Naive thymus-derived CD4-positive, alpha-beta T cell (primary cell): ENCODE data around the gene ARHGAP23. TPM values are rescaled to one million over a fixed set of nuclear protein-coding genes. Genes with fewer than 3 reads are reported as not detected.
"Not testable (repeated sequence)": the region's sequence is repeated elsewhere in the genome, so short reads cannot be mapped to it uniquely, and the experiment has no call there.

Experiments used
- ATAC-seq: fragments of 150-1000 bp; cut with Tn5 transposase; 2 replicates; pipeline ENCODE4 v1.10.0; 2021; ENCODE audit warnings: mild to moderate bottlenecking, moderate library complexity
- CTCF ChIA-PET: fragments of 350-600 bp; sonication (Branson Sonifier 250); formaldehyde crosslinking; loops from one replicate; lab custom pipeline; 2021; ENCODE audit warnings: antibody characterized with exemption; lab: Charles Lee
- POLR2A ChIA-PET: fragments of 350-600 bp; sonication (Branson Sonifier 250); formaldehyde crosslinking; loops from one replicate; lab custom pipeline; 2021; ENCODE audit warnings: antibody characterized with exemption, inconsistent platforms; lab: Charles Lee
- DNase-seq, 9 donors: peaks; one replicate each; pipeline versions ENCODE4 v3.0.0 to v3.0.0-alpha.2; 2020 to 2022; ENCODE audit warnings: mixed read lengths in 1 of 9
- H3K27ac ChIP-seq: one replicate; pipeline ENCODE4 v1.7.0; 2013; ENCODE audit warnings: mild to moderate bottlenecking, low read depth, low read length, moderate library complexity
- H3K27me3 ChIP-seq, 2 donors: one replicate each; pipeline ENCODE4 v1.7.0; 2013; ENCODE audit warnings: low read length in 2 of 2, mild to moderate bottlenecking in 2 of 2, moderate library complexity in 2 of 2; ENCODE audit not compliant: control insufficient read depth in 2 of 2, insufficient read depth in 2 of 2
- H3K36me3 ChIP-seq, 3 experiments: 1 replicate in 2 of 3; 2 replicates in 1 of 3; pipeline ENCODE4 v1.7.0; 2013; ENCODE audit warnings: low read length in 3 of 3, mild to moderate bottlenecking in 3 of 3, moderate library complexity in 1 of 3; ENCODE audit not compliant: insufficient read depth in 3 of 3, control insufficient read depth in 2 of 3
- H3K4me1 ChIP-seq, 2 donors: one replicate each; pipeline ENCODE4 v1.7.0; 2013; ENCODE audit warnings: low read length in 2 of 2, mild to moderate bottlenecking in 2 of 2, moderate library complexity in 1 of 2; ENCODE audit not compliant: control insufficient read depth in 2 of 2, insufficient read depth in 2 of 2
- H3K4me3 ChIP-seq: 2 replicates; pipeline ENCODE4 v1.7.0; 2013; ENCODE audit warnings: mild to moderate bottlenecking, low read length
- H3K9me3 ChIP-seq, 3 experiments: 1 replicate in 2 of 3; 2 replicates in 1 of 3; pipeline ENCODE4 v1.7.0; 2013; ENCODE audit warnings: low read length in 3 of 3; ENCODE audit not compliant: control insufficient read depth in 2 of 3
- H3K27ac Mint-ChIP-seq, 9 donors: one replicate each; pipeline ENCODE4 v1.8.0; 2020 to 2022; ENCODE audit warnings: mixed read lengths in 9 of 9, mild to moderate bottlenecking in 8 of 9, moderate library complexity in 5 of 9, inconsistent platforms in 2 of 9
- H3K27me3 Mint-ChIP-seq, 5 donors: one replicate each; pipeline ENCODE4 v1.8.0; 2021 to 2022; ENCODE audit warnings: mixed read lengths in 5 of 5, mild to moderate bottlenecking in 1 of 5
- H3K36me3 Mint-ChIP-seq, 5 donors: one replicate each; pipeline ENCODE4 v1.8.0; 2020 to 2022; ENCODE audit warnings: mixed read lengths in 5 of 5, mild to moderate bottlenecking in 3 of 5, inconsistent platforms in 1 of 5
- H3K4me1 Mint-ChIP-seq, 7 donors: one replicate each; pipeline ENCODE4 v1.8.0; 2020 to 2022; ENCODE audit warnings: mixed read lengths in 7 of 7, mild to moderate bottlenecking in 3 of 7, inconsistent platforms in 1 of 7
- H3K4me3 Mint-ChIP-seq, 10 donors: one replicate each; pipeline ENCODE4 v1.8.0; 2020 to 2022; ENCODE audit warnings: mild to moderate bottlenecking in 10 of 10, mixed read lengths in 10 of 10, moderate library complexity in 6 of 10, inconsistent platforms in 2 of 10
- H3K9me3 Mint-ChIP-seq, 11 donors: one replicate each; pipeline ENCODE4 v1.8.0; 2020 to 2022; ENCODE audit warnings: mixed read lengths in 11 of 11, mild to moderate bottlenecking in 4 of 11, inconsistent platforms in 1 of 11, moderate library complexity in 1 of 11
- intact Hi-C, 2 donors: fragments of 100-400 bp; cut with micrococcal nuclease; formaldehyde crosslinking; loops; one replicate each; pipeline ENCODE4 v1.15.1; 2023
- polyA plus RNA-seq, 2 donors: library from polyadenylated mRNA; unstranded; fragments of 300-500 nt; fragmentation: Illumina TruSeq; gene quantifications; one replicate each; pipeline ENCODE4 v1.2.3, GENCODE V29; 2021
- total RNA-seq, 6 experiments: library from RNA in 5 of 6; stranded (reverse) in 5 of 6; gene quantifications; 1 replicate in 5 of 6; 2 replicates in 1 of 6; pipeline ENCODE4 v1.2.3 and lab custom pipeline; 2021 to 2026

The ARHGAP23 gene
- total and polyA plus RNA-seq, 7 experiments from 2014 or later = 0.24 to 1.3 (median 0.34) TPM; not detected in 4

- POLR2A ChIA-PET, H3K4me3 Mint-ChIP-seq, H3K36me3 ChIP-seq, H3K27me3 ChIP-seq, H3K4me1 Mint-ChIP-seq, H3K9me3 ChIP-seq, H3K27ac ChIP-seq, H3K36me3 Mint-ChIP-seq, H3K4me3 ChIP-seq, H3K9me3 Mint-ChIP-seq, H3K4me1 ChIP-seq: not testable (repeated sequence)
- intact Hi-C loops = loop anchor here (1.0 to 2.0 kb wide), 6 partner anchors 48 to 175 kb away; no protein-coding TSS in a partner anchor
- CTCF ChIA-PET = interaction anchor here (0.7 to 1.2 kb wide), 3 partner anchors 66 to 175 kb away, joined by 3 to 4 read pairs (median 4); no protein-coding TSS in a partner anchor
- peak; percentile 75 to 89 (median 86) for DNase-seq
- ATAC-seq = peak; percentile 97
- H3K27me3 Mint-ChIP-seq = peaks cover 0 to 12% (median 0%) of the 10 kb centered on the region in 5 donors
- peak overlapping the region in 2 of 9 donors; percentile 18 to 36 for H3K27ac Mint-ChIP-seq
Measured at GRCh38 chr17:38492067-38493040, 64.1 kb downstream of the ARHGAP23 start.

- H3K9me3 Mint-ChIP-seq = peaks cover 0 to 11% (median 2%) of the 10 kb centered on the region in 11 donors
- H3K4me1 Mint-ChIP-seq, intact Hi-C loops, H3K4me1 ChIP-seq, H3K4me3 Mint-ChIP-seq, POLR2A ChIA-PET, DNase-seq, H3K27ac Mint-ChIP-seq, ATAC-seq, H3K27me3 ChIP-seq, H3K9me3 ChIP-seq, H3K4me3 ChIP-seq, H3K36me3 ChIP-seq, H3K27ac ChIP-seq, H3K36me3 Mint-ChIP-seq: not testable (repeated sequence)
- peaks cover 0 to 12% (median 0%) of the 10 kb centered on the region in 5 donors for H3K27me3 Mint-ChIP-seq
- CTCF ChIA-PET = interaction anchor here (1.2 kb wide), 1 partner anchor 70 kb away, joined by 3 read pairs; no protein-coding TSS in a partner anchor
Measured at GRCh38 chr17:38494152-38494551, 65.9 kb downstream of the ARHGAP23 start.

GRCh38 chr17:38497656-38498055 is 69.4 kb downstream of the ARHGAP23 start:
- DNase-seq, intact Hi-C loops, H3K27me3 ChIP-seq, H3K27me3 Mint-ChIP-seq, POLR2A ChIA-PET, CTCF ChIA-PET, H3K27ac ChIP-seq, H3K4me3 Mint-ChIP-seq, H3K36me3 Mint-ChIP-seq, H3K9me3 ChIP-seq, H3K4me3 ChIP-seq, ATAC-seq, H3K4me1 Mint-ChIP-seq, H3K36me3 ChIP-seq, H3K4me1 ChIP-seq, H3K27ac Mint-ChIP-seq: not testable (repeated sequence)
- peaks cover 0 to 11% (median 2%) of the 10 kb centered on the region in 11 donors for H3K9me3 Mint-ChIP-seq

GRCh38 chr17:38498353-38498752 is 70.1 kb downstream of the ARHGAP23 start:
- ATAC-seq (no peak), DNase-seq (no peak)
- Histone ChIP-seq H3K4me1 (no peaks in the 10 kb centered on the region), H3K27me3 (no peaks in the 10 kb centered on the region), H3K4me3 (no peak overlapping the region), H3K27ac (no peak overlapping the region), H3K9me3 (no peaks in the 10 kb centered on the region), H3K36me3 (no peaks in the 10 kb centered on the region)
- Mint-ChIP-seq H3K27ac (no peak overlapping the region), H3K4me3 (no peak overlapping the region), H3K36me3 (peaks cover 0 to 5% (median 0%) of the 10 kb centered on the region in 5 donors), H3K27me3 (peaks cover 0 to 7% (median 2%) of the 10 kb centered on the region in 5 donors), H3K9me3 (peaks cover 0 to 11% (median 2%) of the 10 kb centered on the region in 11 donors), H3K4me1 (peaks cover 0 to 1% (median 0%) of the 10 kb centered on the region in 7 donors)
- ChIA-PET POLR2A (no interaction called here), CTCF (no interaction called here)
- intact Hi-C loops = no loop called here

GRCh38 chr17:38499230-38499629 is 71.0 kb downstream of the ARHGAP23 start:
- H3K27me3 Mint-ChIP-seq, POLR2A ChIA-PET, H3K4me3 ChIP-seq, DNase-seq, H3K27ac Mint-ChIP-seq, CTCF ChIA-PET, H3K4me1 Mint-ChIP-seq, intact Hi-C loops, H3K27me3 ChIP-seq, H3K27ac ChIP-seq, H3K36me3 Mint-ChIP-seq, ATAC-seq, H3K4me1 ChIP-seq, H3K9me3 ChIP-seq, H3K4me3 Mint-ChIP-seq, H3K36me3 ChIP-seq: not testable (repeated sequence)
- peaks cover 0 to 11% (median 2%) of the 10 kb centered on the region in 11 donors for H3K9me3 Mint-ChIP-seq

DNA sequence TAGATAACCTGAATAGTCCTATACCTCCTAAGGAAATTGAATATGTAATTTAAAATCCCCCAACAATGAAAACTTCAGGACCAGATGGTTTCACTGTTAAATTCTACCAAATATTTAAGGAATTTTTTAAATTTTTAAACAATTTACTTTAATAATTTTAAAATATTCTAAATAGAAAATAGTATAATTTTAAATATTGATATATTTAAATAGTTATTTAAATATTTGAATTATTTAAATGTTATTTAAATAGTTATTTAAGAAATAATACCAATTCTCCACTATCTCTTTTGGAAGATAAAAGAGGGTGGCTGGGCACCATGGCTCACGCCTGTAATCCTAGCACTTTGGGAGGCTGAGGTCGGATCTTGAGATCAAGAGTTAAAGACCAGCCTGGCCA is 73.5 kb downstream of the ARHGAP23 start:
- H3K27ac Mint-ChIP-seq, H3K4me3 Mint-ChIP-seq, H3K9me3 ChIP-seq, H3K9me3 Mint-ChIP-seq, intact Hi-C loops, POLR2A ChIA-PET, H3K4me3 ChIP-seq, H3K27me3 Mint-ChIP-seq, H3K4me1 Mint-ChIP-seq, H3K27ac ChIP-seq, ATAC-seq, H3K36me3 ChIP-seq, H3K4me1 ChIP-seq, DNase-seq, H3K36me3 Mint-ChIP-seq, H3K27me3 ChIP-seq, CTCF ChIA-PET: not testable (repeated sequence)
